HG03558 (cell line): ENCODE results near the gene ATP13A2.

Source experiments
- ATAC-seq: cut with Tn5 transposase; IDR thresholded peaks from one replicate; pipeline ENCODE4 v1.9.1; 2021; ENCODE audit warnings: moderate number of reproducible peaks; ENCODE audit not compliant: unreplicated experiment; ENCODE audit errors: extremely low read depth

ATP13A2 gene

DNA sequence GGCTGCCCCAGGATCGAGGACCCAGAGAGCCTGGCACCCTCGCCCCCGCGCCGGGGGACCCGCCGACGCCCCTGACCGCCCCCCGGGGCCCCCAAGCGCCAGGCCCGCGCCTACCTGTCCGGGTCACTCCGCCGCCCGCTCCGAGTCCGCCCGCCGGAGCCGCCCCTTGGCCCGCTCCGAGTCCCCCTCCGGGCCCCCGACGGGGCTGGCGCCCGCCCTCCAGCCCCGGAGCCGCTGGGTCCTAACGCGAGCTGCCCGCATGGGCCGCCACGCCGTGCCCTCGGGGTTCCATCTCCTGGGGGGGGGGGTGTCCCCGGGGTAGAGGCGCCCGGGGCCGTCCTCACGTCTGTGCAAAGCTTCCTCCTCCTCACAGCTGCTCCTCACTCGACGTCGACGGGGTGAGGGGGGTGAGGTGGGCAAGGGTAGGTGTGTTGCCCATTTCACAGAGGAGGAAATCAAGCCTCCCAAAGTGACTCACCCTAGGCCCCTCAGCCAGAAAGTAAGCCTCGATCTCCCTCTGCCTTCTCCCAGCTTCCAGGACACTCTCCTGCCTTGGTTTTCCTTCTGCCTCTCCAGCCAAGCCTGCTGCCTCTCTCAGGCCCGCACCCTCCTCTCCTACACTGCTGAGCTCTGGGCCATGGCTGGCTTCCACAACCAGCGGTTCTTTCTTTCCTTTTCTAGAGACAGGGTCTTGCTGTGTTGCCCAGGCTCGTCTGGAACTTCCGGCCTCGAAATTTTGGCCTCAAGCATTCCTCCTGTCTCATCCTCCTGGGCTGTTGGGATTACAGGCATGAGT is 31.1 kb downstream of the ATP13A2 start, which contains the start of gene MFAP2:
Gene MFAP2 (minus strand): TSS at position 148 of the 796 bp plus-strand sequence. CDS start 2,347 bp downstream, outside the sequence.
- ATAC-seq: no peak

DNA sequence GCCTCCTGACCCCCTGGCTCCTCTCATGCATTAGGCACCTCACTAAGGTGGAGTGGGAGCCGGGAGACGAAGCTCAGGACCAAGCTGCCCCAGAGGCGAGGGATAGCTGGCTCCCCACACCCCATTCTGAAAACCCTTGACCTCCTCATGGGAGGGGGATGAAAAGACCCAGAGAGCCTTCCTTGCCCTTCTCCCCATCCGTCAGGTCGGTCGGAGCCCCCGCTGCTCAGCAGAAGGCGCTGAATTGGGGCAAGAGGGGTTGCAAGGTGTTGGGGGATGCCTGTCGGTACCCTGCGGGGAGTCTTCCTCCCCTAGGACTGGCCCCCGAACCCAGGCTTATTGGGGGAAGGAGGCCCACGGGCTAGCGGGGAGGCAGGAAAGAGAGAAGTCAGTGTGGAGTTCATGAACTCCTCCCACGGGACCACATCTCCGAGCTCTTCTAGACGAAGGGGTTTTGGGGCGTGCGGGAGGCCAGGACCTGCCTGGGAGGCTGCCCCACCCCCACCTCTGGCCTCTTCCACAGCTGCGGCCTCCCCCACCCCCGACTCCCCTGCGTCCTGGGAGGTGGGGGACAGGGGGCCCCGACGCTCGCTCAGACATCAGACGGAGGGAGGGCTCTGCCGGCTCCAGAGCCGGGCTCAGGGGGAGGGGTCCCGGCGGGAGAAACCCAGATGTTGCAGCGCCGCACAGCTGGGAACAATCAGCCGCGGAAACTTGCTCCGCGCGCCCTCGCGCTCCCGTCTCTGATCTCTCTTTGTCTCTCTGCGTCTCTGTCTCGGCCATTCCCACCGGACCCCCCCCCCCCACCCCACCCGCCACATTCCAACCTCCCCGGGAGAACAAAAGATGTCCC is 32.0 kb downstream of the ATP13A2 start:
- ATAC-seq: no peak

DNA sequence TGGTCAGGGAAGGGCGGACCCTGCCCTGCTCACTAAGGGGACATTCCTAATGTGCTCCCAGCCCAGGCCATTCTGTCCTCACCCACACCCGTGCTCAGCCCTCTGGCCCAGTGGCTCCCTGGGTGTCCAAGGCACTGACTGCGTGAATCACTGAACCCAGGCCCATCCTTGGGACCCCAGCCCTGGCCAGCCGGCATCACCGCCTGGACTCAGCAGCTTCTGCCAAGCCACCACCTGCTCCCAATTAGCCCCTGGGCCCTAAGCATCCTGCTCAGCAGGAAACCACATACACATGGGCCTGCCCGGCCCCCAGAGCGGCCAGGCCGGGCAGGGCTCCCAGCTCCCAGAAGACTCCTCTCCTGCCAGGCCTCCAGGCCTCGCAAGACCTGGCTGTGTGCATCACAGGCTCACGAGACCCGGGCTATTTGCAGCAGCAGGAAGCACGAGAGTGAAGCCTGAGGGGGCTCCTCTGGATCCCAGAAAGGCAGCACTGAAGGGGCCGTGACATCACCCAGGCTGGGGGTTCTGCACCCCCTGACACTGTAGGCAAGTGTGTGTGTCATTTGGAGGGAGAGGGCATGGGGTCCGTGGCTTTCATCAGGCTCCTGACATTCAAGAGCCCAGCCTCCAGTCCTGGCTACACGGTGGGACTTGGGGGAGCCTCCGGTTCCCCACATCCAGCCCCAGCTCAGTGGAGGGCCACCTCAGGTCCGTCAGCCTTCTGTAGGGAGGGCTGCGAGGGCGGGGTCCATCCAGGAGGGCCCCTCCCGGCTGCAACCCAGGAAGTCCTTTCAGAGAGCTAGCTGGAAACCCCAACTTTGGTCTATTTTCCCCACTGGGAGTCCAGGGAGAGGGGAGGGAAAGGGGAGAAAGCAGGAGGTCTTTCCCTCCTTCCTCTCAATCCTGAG is 32.9 kb downstream of the ATP13A2 start:
- ATAC-seq: no peak

DNA sequence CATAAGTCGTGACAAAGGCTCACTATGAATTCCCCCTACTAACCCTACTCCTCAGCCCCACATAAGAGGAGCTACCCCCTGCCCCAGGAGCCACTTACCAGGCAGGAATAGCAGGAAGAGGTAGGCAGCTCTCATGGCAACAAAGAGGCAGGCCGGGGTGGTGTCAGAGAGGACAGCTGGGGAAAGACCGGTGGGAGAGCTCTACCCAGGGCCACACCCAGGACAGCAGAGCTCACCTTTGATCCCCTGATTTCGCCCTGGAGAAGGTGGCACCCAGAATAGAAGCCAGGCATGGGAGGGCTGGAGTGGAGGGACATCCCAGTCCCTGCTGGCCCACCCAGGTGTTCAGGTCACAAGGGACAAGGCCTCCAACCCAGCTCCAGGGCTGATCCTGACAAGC is 33.6 kb downstream of the ATP13A2 start:
- ATAC-seq: no peak

DNA sequence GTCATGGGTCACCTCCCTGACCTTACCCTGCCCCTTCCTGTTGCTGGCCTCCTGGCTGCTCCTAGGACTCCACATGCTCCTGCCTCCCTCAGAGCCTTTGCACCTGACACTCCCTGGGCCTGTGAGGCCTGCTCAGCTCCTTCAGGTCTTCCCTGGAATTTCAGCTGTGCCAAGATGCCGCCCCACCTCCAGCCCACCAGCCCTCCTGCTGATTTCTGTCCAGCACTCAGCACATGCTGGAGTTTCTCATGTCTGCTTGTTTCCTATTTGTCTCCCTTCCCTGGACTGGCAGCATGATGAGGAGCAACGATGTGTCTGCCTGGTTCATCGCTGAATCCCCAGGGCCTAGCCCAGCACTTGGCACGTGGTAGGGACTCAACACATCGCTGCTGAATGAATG is 34.4 kb downstream of the ATP13A2 start:
- no peak for ATAC-seq

DNA sequence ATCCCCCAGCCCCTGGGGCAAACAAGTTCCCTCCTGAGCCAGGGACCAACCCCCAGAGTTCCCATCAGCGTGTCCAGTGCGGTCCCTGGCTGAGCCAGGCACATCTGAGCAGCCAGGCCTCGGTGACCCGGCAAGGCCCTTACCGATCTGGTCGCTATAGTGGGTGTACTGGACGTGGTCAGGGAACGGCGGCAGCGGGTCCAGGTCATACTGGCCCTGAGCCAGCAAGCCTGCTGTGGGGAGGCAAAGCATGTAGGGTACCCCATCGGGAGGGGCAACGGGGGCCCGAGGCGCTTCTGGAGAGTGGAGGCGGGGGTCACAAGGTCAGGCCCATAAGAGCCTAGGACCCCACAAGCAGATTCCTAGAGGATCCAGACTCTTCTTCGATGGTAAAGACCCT is 34.8 kb downstream of the ATP13A2 start:
- ATAC-seq: no peak

DNA sequence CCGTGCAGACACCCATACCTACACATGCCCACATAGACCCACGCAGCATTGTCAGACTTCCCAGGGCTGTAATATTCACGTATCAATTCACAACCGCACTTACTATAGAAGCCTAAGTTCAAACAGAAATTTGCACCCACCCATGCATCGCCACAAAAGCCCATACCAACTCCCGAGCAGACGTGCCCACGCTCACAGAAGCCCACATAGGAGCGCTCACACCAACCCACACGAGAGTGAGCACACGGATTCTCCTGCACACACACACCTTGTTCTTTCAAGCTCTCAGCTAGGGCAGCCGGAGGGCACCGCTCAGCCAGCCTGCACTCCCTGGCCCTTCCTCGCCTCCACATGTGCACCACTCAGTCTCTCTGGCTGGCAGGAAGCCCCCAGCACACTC is 35.9 kb downstream of the ATP13A2 start:
- ATAC-seq: no peak

DNA sequence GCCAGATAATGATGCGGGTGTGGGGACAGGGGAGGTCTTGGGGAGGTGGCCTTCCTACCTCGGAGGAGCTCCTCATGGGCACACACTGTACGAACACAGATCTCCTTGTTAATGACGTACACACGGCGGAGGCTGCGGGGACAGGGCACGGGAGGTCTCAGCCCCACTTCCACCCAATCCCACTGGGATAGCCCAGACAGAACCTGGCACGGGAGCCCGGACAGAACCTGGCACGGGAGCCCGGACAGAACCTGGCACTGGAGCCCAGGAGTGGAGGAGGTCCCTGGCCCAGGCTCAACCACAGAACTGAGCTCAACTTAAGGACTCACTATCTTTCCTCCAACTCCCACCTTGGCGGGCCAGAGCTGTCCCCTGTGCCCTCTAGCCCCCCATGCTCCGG is 36.5 kb downstream of the ATP13A2 start:
- no peak for ATAC-seq

DNA sequence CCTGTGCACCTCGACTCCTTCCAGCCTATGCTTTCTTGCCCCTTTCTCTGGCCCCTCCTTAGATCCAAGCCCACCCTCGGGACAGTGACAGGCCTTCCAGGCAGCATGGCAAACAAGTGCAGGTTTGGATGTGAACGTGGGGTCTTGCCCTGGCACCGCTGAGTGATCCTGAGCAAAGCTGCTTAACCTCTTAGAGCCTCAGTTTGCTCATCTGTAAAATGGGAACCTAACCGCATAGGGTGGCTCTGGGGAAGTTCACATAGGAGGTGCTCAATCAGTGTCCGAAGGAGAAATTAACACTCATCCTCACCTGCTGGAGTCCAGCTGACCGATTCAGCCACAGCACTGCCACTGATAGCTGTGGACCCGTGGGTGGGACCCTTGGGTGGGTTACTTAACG is 38.5 kb downstream of the ATP13A2 start:
- no peak for ATAC-seq

DNA sequence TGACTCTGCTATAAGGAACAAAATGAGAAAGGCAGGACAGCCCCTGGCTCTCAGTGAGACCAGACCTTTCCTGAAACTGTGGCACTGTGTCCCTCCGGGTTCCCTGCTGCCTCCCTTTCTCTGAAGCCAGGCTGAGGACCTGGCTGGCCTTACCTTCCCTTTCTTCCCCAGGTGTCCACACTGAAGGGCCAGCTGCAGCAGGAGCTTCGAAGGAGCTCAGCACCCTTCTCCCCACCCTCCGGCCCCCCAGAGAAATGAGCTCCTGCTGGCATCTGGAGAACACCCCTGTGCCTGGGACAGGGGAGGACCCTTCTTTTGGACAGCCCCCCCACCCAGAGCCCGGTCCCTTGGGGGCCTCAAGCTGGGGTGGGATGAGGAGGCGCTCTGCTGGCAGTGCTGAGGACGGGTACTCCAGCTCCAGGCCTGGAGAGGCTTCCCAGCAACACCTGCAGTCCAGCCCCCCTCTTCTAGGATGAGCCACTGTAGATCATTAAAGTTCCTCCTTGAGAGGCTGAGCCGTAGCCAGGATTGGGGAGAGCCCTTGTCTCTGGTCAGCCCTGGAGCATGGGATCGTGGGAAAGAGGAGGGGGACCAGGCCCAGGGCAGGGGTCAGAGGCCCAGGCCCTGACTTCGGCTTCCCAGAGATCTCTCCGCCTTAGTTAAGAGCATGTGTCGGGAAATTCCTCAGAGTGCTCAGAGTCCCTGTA is 39.4 kb downstream of the ATP13A2 start:
- ATAC-seq: no peak

DNA sequence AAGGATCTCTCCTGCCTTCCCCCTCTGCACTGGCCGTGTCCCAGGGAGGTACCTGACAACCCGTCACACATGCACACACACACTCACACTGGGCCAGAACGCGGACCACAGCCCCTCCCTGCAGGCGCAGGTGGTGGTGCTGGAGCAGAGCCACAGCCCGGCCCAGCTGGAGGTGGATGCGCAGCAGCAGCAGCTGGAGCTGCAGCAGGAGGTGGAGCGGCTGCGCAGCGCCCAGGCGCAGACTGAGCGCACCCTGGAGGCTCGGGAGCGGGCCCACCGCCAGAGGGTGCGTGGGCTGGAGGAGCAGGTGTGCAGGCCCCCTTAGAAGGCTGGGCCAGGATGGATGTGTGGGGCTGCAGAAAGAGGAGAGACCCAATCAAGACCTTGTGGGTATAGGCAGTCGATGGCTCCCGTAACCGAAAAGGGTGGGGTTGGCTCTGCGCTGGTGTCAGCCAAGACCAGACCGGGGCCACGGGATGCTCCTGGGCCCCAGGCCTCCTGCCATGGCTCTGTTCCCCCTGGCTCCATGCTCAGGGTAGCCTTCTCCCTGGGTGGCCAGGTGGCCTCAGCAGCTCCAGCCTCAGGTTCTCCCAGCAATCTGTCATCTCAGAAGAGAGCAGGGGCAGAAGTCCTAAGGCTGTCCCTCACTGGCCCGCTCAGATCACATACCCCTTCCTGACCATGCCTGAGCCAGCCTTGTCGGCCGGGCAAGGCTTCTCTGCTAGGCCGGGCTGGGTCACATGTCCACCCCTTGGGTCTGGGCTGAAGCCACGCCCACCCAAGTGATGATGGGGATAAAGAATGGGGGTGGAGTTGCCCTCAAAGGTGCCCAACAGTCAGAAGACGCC is 40.2 kb downstream of the ATP13A2 start:
- no peak for ATAC-seq

DNA sequence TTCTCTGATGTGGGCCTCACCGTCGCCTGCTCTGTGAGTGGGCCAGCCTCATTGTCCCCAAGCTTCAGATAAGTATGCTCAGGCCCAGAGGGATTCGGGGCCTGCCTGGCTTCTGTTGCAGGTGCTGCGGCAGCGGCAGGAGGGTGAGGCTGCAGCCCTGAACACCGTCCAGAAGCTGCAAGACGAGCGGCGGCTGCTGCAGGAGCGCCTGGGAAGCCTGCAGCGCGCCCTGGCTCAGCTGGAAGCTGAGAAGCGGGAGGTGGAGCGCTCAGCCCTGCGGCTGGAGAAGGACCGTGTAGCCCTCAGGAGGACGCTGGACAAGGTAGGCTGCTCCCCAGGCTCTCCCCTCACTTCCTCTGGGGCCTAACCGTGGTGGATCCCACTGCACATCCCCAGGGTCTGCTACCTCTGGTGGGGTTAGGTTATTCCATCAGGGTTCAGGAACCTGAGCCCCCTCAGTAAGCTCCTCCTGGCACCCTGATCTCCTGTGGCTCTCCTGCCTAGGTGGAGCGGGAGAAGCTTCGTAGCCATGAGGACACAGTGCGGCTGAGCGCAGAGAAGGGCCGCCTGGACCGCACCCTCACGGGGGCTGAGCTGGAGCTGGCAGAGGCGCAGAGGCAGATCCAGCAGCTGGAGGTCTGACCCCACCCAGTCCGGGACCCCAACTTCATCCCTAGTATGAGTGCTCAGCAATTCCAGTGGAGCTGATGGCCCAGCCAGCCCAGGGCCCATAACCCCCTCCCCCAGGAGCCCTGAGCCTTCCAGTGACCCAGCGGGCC is 41.4 kb downstream of the ATP13A2 start:
- ATAC-seq: no peak

DNA sequence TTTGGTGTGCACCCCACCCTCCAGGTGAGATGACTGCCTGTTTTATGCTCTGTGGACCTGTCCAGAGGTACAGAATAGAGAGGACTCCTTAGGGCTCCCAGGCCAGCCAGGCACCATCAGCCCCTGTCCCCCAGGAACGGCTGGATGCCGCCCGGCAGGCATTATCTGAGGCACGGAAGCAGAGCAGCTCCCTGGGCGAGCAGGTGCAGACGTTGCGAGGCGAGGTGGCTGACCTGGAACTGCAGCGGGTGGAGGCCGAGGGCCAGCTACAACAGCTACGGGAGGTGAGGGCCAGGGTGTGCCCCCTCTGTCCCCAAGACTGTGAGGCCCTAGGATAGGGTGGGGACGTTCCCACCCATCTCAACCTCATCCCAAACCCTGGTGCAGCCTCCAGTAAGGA is 42.1 kb downstream of the ATP13A2 start:
- ATAC-seq: no peak

DNA sequence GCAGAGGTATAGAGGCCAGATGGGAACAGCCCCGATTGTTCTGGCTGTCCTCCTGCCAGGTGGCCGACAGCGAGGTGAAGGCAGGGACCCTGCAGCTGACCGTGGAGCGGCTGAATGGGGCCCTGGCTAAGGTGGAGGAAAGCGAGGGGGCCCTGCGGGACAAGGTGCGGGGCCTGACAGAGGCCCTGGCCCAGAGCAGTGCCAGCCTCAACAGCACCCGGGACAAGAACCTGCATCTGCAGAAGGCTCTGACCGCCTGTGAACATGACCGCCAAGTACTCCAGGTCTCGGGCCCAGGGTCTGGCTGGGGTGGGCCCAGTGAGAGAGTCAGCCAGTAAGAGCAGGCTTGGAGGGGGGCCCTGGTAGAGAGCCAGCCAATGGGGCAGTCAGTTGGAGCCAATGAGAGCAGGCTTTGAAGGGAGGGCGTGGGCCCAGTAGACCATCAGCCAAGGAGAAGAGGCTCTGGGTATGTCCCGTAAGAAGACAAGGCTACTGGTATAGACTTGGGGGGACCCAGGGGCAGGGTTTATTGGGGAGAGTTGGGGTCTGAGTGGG is 42.6 kb downstream of the ATP13A2 start:
- ATAC-seq: no peak

DNA sequence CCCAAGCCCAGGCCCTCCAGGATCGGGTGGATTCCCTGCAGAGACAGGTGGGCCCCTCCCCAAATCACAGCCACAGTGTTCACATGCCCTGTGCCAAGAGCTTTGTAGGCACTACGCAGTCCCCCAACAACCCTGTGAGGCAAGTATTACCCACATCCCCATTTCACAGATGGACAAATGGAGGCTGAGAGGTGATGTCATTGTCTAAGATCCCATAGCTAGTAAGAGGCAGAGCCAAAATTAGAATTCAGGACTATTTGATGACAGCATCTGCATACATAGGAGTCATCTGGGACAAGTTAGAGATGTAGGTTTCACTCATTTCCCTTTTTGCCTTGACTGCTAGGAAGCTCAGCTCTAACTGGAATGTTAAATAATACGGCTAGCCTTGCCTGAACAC is 43.4 kb downstream of the ATP13A2 start:
- ATAC-seq: no peak

DNA sequence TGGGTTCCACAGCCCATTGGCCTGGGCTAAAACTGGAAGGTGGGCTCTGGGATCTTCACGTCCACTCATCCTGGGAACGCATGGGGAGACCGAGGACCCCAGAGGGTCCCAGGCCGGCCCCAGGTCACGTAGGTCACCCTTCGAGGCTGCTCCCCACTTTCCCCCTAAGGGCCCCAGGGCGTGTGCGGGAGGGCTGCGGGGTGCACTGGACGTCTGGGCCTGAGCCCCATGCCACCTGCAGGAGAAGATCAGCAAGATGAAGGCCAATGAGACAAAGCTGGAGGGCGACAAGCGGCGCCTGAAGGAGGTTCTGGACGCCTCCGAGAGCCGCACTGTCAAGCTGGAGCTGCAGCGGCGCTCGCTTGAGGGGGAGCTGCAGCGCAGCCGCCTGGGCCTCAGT is 43.8 kb downstream of the ATP13A2 start:
- ATAC-seq: no peak

DNA sequence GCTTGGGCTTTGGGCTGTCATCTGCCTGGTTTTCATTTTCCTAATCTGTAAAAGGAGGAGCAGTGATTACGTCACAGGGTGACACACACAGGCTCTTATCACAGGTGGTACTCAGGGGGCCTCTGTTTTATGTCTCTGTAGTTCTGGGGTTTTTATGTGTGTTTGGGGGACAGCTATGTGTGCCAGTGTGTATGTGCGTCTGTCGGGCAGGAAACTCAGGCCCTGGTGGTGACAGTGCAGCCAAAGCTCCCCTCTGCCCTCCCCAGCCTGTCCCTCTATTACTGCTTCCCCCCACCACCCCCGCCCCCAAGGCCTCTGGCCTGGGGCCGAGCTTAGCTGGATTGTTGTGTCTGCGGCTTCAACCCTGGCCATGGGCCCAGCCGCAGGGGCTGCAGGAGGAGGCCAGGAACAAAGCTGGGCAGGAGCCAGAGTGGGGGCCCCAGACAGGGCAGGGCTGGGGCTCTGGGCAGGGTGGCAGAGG is 44.6 kb downstream of the ATP13A2 start:
- ATAC-seq: no peak

DNA sequence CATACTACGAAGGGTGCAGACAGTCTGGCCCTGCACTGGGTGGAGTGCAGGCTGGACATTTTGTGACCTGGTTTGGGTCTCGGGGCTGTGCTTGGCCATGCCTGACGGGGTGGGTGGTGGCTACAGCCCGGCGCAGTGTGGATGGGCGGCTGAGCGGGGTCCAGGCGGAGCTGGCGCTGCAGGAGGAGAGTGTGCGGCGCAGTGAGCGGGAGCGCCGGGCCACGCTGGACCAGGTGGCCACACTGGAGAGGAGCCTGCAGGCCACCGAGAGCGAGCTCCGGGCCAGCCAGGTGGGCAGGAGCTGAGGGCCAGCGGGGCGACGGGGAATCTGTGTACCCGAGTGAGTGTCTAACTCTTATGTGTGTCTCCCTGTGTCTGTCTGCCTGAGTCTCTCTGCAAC is 45.4 kb downstream of the ATP13A2 start:
- ATAC-seq: no peak
